Activated naive CD4-positive, alpha-beta T cell treated with anti-CD3 and anti-CD28 coated beads, Interleukin-2, amount 50 U/mL, for 24 hours (primary cell): ENCODE data around the gene LRCOL1.
A peak's percentile ranks its signal among the peaks of the same experiment; 100 is the strongest.

Source experiments
- H3K27ac Mint-ChIP-seq: one replicate; pipeline ENCODE4 v1.8.0; 2021; ENCODE audit warnings: mild to moderate bottlenecking, mixed read lengths
- H3K27me3 Mint-ChIP-seq: one replicate; pipeline ENCODE4 v1.8.0; 2021; ENCODE audit warnings: mixed read lengths
- H3K36me3 Mint-ChIP-seq: one replicate; pipeline ENCODE4 v1.8.0; 2021; ENCODE audit warnings: mixed read lengths
- H3K4me1 Mint-ChIP-seq: one replicate; pipeline ENCODE4 v1.8.0; 2021; ENCODE audit warnings: mixed read lengths
- H3K4me3 Mint-ChIP-seq: one replicate; pipeline ENCODE4 v1.8.0; 2021; ENCODE audit warnings: mild to moderate bottlenecking, mixed read lengths
- H3K9me3 Mint-ChIP-seq: one replicate; pipeline ENCODE4 v1.8.0; 2021; ENCODE audit warnings: mixed read lengths

LRCOL1 gene

GRCh38 chr12:132624910-132625630, 14.7 kb upstream of the LRCOL1 start:
- Mint-ChIP-seq H3K36me3 (peaks cover 6% of the 10 kb centered on the region), H3K27ac (no peak overlapping the region), H3K27me3 (no peaks in the 10 kb centered on the region), H3K4me3 (no peak overlapping the region), H3K4me1 (no peaks in the 10 kb centered on the region), H3K9me3 (no peaks in the 10 kb centered on the region)

GRCh38 chr12:132624186-132624855, 13.9 kb upstream of the LRCOL1 start:
- Mint-ChIP-seq H3K36me3 (peaks cover 3% of the 10 kb centered on the region), H3K4me1 (no peaks in the 10 kb centered on the region), H3K27me3 (no peaks in the 10 kb centered on the region), H3K9me3 (no peaks in the 10 kb centered on the region), H3K27ac (no peak overlapping the region), H3K4me3 (no peak overlapping the region)

- H3K27ac Mint-ChIP-seq, result no peak overlapping the region
- peaks cover under 1% of the 10 kb centered on the region for H3K4me1 Mint-ChIP-seq
- no peaks in the 10 kb centered on the region for H3K27me3 Mint-ChIP-seq
- no peak overlapping the region for H3K4me3 Mint-ChIP-seq
- no peaks in the 10 kb centered on the region for H3K9me3 Mint-ChIP-seq
- peaks cover 3% of the 10 kb centered on the region for H3K36me3 Mint-ChIP-seq
Measured at GRCh38 chr12:132623072-132623869, 12.9 kb upstream of the LRCOL1 start.

- Mint-ChIP-seq H3K27ac (no peak overlapping the region), H3K4me1 (peaks cover 7% of the 10 kb centered on the region), H3K4me3 (no peak overlapping the region), H3K9me3 (no peaks in the 10 kb centered on the region), H3K36me3 (peaks cover 4% of the 10 kb centered on the region), H3K27me3 (peaks cover 6% of the 10 kb centered on the region)
Measured at GRCh38 chr12:132622437-132623071, 12.2 kb upstream of the LRCOL1 start.

GRCh38 chr12:132621657-132622435, 11.5 kb upstream of the LRCOL1 start:
- peaks cover 11% of the 10 kb centered on the region for H3K27me3 Mint-ChIP-seq
- peaks cover 6% of the 10 kb centered on the region for H3K36me3 Mint-ChIP-seq
- H3K4me3 Mint-ChIP-seq, result no peak overlapping the region
- no peaks in the 10 kb centered on the region for H3K9me3 Mint-ChIP-seq
- H3K27ac Mint-ChIP-seq, result no peak overlapping the region
- H3K4me1 Mint-ChIP-seq, result peaks cover 8% of the 10 kb centered on the region

GRCh38 chr12:132620899-132621656, 10.7 kb upstream of the LRCOL1 start:
- H3K4me1 Mint-ChIP-seq, result peaks cover 8% of the 10 kb centered on the region
- H3K36me3 Mint-ChIP-seq, result peaks cover 6% of the 10 kb centered on the region
- H3K9me3 Mint-ChIP-seq, result no peaks in the 10 kb centered on the region
- H3K27ac Mint-ChIP-seq, result no peak overlapping the region
- no peak overlapping the region for H3K4me3 Mint-ChIP-seq
- peaks cover 14% of the 10 kb centered on the region for H3K27me3 Mint-ChIP-seq

GRCh38 chr12:132620113-132620898, 9.9 kb upstream of the LRCOL1 start:
- Mint-ChIP-seq H3K27ac (no peak overlapping the region), H3K4me1 (peaks cover 8% of the 10 kb centered on the region), H3K4me3 (no peak overlapping the region), H3K9me3 (no peaks in the 10 kb centered on the region), H3K27me3 (peaks cover 18% of the 10 kb centered on the region), H3K36me3 (peaks cover 6% of the 10 kb centered on the region)

- Mint-ChIP-seq H3K36me3 (peaks cover 3% of the 10 kb centered on the region), H3K27me3 (peaks cover 21% of the 10 kb centered on the region), H3K4me3 (no peak overlapping the region), H3K9me3 (no peaks in the 10 kb centered on the region), H3K4me1 (peaks cover 14% of the 10 kb centered on the region), H3K27ac (no peak overlapping the region)
Measured at GRCh38 chr12:132619386-132620112, 9.2 kb upstream of the LRCOL1 start.

- Mint-ChIP-seq H3K36me3 (peaks cover 3% of the 10 kb centered on the region), H3K9me3 (no peaks in the 10 kb centered on the region), H3K4me3 (no peak overlapping the region), H3K27ac (no peak overlapping the region), H3K27me3 (peaks cover 21% of the 10 kb centered on the region), H3K4me1 (peaks cover 14% of the 10 kb centered on the region)
Measured at GRCh38 chr12:132619071-132619385, 8.6 kb upstream of the LRCOL1 start.

GRCh38 chr12:132618683-132619043, 8.3 kb upstream of the LRCOL1 start, which contains the start of gene P2RX2:
Gene P2RX2, plus strand, starts transcription at chr12:132618776. Its CDS starts 41 bp downstream, at chr12:132618817.
- Mint-ChIP-seq H3K27ac (peak within 1 kb of the TSS; percentile 84), H3K9me3 (no peaks in the 10 kb centered on the region), H3K36me3 (peaks cover 3% of the 10 kb centered on the region), H3K27me3 (peaks cover 21% of the 10 kb centered on the region), H3K4me3 (peak within 1 kb of the TSS; percentile 75), H3K4me1 (peaks cover 14% of the 10 kb centered on the region)

GRCh38 chr12:132617822-132618682, 7.7 kb upstream of the LRCOL1 start:
- Mint-ChIP-seq H3K4me3 (peak overlapping the region; percentile 75), H3K27ac (peak overlapping the region; percentile 84), H3K27me3 (peaks cover 21% of the 10 kb centered on the region), H3K9me3 (no peaks in the 10 kb centered on the region), H3K36me3 (peaks cover 3% of the 10 kb centered on the region), H3K4me1 (peaks cover 14% of the 10 kb centered on the region)

GRCh38 chr12:132617135-132617701, 6.8 kb upstream of the LRCOL1 start:
- Mint-ChIP-seq H3K4me1 (peaks cover 14% of the 10 kb centered on the region), H3K36me3 (peaks cover 3% of the 10 kb centered on the region), H3K27me3 (peaks cover 21% of the 10 kb centered on the region), H3K4me3 (peak overlapping the region; percentile 75), H3K9me3 (no peaks in the 10 kb centered on the region), H3K27ac (no peak overlapping the region)
